HepG2 (cell line): ENCODE measurements around the gene C6orf62. TPM values are rescaled to one million over a fixed set of nuclear protein-coding genes. Genes with fewer than 3 reads are reported as not detected.
A peak's percentile ranks its signal among the peaks of the same experiment; 100 is the strongest.

Source experiments
- CBX1 ChIP-seq: IDR thresholded peaks from one replicate; pipeline ENCODE4 v1.6.1; 2016; ENCODE audit warnings: antibody characterized with exemption, low read depth
- CEBPG ChIP-seq: IDR thresholded peaks from 2 replicates; pipeline ENCODE4 v1.6.1; 2016
- ERF ChIP-seq: IDR thresholded peaks from 2 replicates; pipeline ENCODE4 v1.6.1; 2018; ENCODE audit warnings: missing biosample characterization, missing genetic modification reagents
- RFX5 ChIP-seq: IDR thresholded peaks from 2 replicates; pipeline ENCODE4 v1.6.1; 2011; ENCODE audit warnings: low read depth, low read length, improper control_type of control experiment
- RNF219 ChIP-seq: sonication (generic); formaldehyde crosslinking; IDR thresholded peaks from 2 replicates; pipeline ENCODE4 v1.5.0; 2020; ENCODE audit warnings: mild to moderate bottlenecking, missing genetic modification reagents
- TOE1 ChIP-seq: sonication (generic); formaldehyde crosslinking; IDR thresholded peaks from 2 replicates; pipeline ENCODE4 v1.4.0; 2020; ENCODE audit warnings: mild to moderate bottlenecking, missing genetic modification reagents
- TOPORS ChIP-seq: sonication (generic); formaldehyde crosslinking; IDR thresholded peaks from 2 replicates; pipeline ENCODE4 v1.8.0; 2023; ENCODE audit warnings: mild to moderate bottlenecking, missing genetic modification reagents
- U2AF2 ChIP-seq: fragments of 200-400 bp; formaldehyde crosslinking; IDR thresholded peaks from 2 replicates; pipeline ENCODE4 v1.6.1; 2017; ENCODE audit warnings: low read depth, mild to moderate bottlenecking, low read length
- WIZ ChIP-seq: sonication (generic); formaldehyde crosslinking; IDR thresholded peaks from 2 replicates; pipeline ENCODE4 v1.5.1; 2020; ENCODE audit warnings: mild to moderate bottlenecking, missing genetic modification reagents
- ZFAT ChIP-seq: sonication (generic); formaldehyde crosslinking; conservative IDR thresholded peaks from 2 replicates; pipeline ENCODE4 v1.8.1; 2023; ENCODE audit warnings: missing genetic modification reagents, inconsistent platforms
- ZIK1 ChIP-seq: sonication (generic); formaldehyde crosslinking; IDR thresholded peaks from 2 replicates; pipeline ENCODE4 v1.5.0; 2020; ENCODE audit warnings: mild to moderate bottlenecking, low read depth, missing genetic modification reagents, borderline replicate concordance
- ZKSCAN5 ChIP-seq: sonication (generic); formaldehyde crosslinking; IDR thresholded peaks from 2 replicates; pipeline ENCODE4 v1.5.1; 2020; ENCODE audit warnings: mild to moderate bottlenecking, missing genetic modification reagents
- ZNF44 ChIP-seq: sonication (generic); formaldehyde crosslinking; IDR thresholded peaks from 2 replicates; pipeline ENCODE4 v1.5.1; 2020; ENCODE audit warnings: mild to moderate bottlenecking, missing genetic modification reagents
- ZNF546 ChIP-seq: sonication (generic); formaldehyde crosslinking; conservative IDR thresholded peaks from 2 replicates; pipeline ENCODE4 v1.8.1; 2023; ENCODE audit warnings: mild to moderate bottlenecking, missing genetic modification reagents
- ZNF563 ChIP-seq: sonication (generic); formaldehyde crosslinking; IDR thresholded peaks from 2 replicates; pipeline ENCODE4 v1.8.0; 2022; ENCODE audit warnings: mild to moderate bottlenecking, moderate library complexity, missing genetic modification reagents
- ZSCAN20 ChIP-seq: sonication (generic); formaldehyde crosslinking; IDR thresholded peaks from 2 replicates; pipeline ENCODE4 v1.4.0; 2020; ENCODE audit warnings: missing genetic modification reagents, mild to moderate bottlenecking, borderline replicate concordance
- polyA plus RNA-seq, 8 experiments: library from polyadenylated mRNA; depleted of rRNA in 3 of 8; stranded (reverse) in 7 of 8; unstranded in 1 of 8; fragments of >200 nt; fragmentation: Illumina TruSeq in 4 of 8; extraction: Trizol in 4 of 8; gene quantifications; 2 replicates each; pipeline versions ENCODE4 v1.2.1 to v1.2.3, GENCODE V29; 2011 to 2016; ENCODE audit warnings: low read depth in 4 of 8, missing spikeins in 1 of 8, mixed read lengths in 1 of 8; ENCODE audit not compliant: insufficient read depth in 1 of 8
- total RNA-seq, 5 experiments: library from RNA; depleted of rRNA; stranded (reverse); fragments of >200 nt; fragmentation: Illumina TruSeq; extraction: Trizol; gene quantifications; 2 replicates each; pipeline ENCODE4 v1.2.3, GENCODE V29; 2016; ENCODE audit warnings: low read depth in 1 of 5
- TF ChIP-seq, protein P1 (sequence below): sonication (generic); formaldehyde crosslinking; conservative IDR thresholded peaks from 2 replicates; pipeline ENCODE4 v1.8.0; 2022; ENCODE audit warnings: low read depth, missing genetic modification reagents
- TF ChIP-seq, protein P2 (sequence below): IDR thresholded peaks from 2 replicates; pipeline ENCODE4 v1.6.1; 2016; ENCODE audit warnings: mild to moderate bottlenecking
- TF ChIP-seq, protein P3 (sequence below): sonication (generic); formaldehyde crosslinking; IDR thresholded peaks from 2 replicates; pipeline ENCODE4 v1.9.0; 2021; ENCODE audit warnings: missing genetic modification reagents, mild to moderate bottlenecking, borderline replicate concordance
- TF ChIP-seq, protein P4 (sequence below): sonication (generic); formaldehyde crosslinking; IDR thresholded peaks from 2 replicates; pipeline ENCODE4 v1.4.0; 2020; ENCODE audit warnings: mild to moderate bottlenecking, missing genetic modification reagents

Gene C6orf62
- total and polyA plus RNA-seq, 2 of the 13 experiments (the other 11 are each of a cell fraction or from before 2014, with no cell fraction given), result 54.8 to 90.4 TPM

- TF ChIP-seq ZSCAN20 (CRISPR knock-in tag) (no peak; the same call in 1 of the 2 replicates), U2AF2 (peak; percentile 81; the same call in 1 of the 2 replicates), CEBPG (CRISPR knock-in tag) (peak; percentile 94), ERF (peak; percentile 98), ZIK1 (CRISPR knock-in tag) (peak; percentile 94), RFX5 (no peak), RNF219 (CRISPR knock-in tag) (no peak; the same call in 1 of the 2 replicates), ZNF546 (CRISPR knock-in tag) (peak; percentile 93; the same call in 1 of the 2 replicates), ZNF563 (CRISPR knock-in tag) (peak; percentile 98), CBX1 (peak; percentile 83), ZNF44 (no peak), ZFAT (CRISPR knock-in tag) (no peak), TOPORS (peak; percentile 87), TOE1 (peak; percentile 76; the same call in 1 of the 2 replicates), WIZ (CRISPR knock-in tag) (no peak; the same call in none of the 2 replicates), ZKSCAN5 (CRISPR knock-in tag) (no peak; the same call in 1 of the 2 replicates)
- TF ChIP-seq, protein P1, sequence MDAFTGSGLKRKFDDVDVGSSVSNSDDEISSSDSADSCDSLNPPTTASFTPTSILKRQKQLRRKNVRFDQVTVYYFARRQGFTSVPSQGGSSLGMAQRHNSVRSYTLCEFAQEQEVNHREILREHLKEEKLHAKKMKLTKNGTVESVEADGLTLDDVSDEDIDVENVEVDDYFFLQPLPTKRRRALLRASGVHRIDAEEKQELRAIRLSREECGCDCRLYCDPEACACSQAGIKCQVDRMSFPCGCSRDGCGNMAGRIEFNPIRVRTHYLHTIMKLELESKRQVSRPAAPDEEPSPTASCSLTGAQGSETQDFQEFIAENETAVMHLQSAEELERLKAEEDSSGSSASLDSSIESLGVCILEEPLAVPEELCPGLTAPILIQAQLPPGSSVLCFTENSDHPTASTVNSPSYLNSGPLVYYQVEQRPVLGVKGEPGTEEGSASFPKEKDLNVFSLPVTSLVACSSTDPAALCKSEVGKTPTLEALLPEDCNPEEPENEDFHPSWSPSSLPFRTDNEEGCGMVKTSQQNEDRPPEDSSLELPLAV (CRISPR knock-in tag), result no peak
- TF ChIP-seq, protein P2, sequence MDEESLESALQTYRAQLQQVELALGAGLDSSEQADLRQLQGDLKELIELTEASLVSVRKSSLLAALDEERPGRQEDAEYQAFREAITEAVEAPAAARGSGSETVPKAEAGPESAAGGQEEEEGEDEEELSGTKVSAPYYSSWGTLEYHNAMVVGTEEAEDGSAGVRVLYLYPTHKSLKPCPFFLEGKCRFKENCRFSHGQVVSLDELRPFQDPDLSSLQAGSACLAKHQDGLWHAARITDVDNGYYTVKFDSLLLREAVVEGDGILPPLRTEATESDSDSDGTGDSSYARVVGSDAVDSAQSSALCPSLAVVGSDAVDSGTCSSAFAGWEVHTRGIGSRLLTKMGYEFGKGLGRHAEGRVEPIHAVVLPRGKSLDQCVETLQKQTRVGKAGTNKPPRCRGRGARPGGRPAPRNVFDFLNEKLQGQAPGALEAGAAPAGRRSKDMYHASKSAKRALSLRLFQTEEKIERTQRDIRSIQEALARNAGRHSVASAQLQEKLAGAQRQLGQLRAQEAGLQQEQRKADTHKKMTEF (CRISPR knock-in tag), result peak; percentile 98
- TF ChIP-seq, protein P3, sequence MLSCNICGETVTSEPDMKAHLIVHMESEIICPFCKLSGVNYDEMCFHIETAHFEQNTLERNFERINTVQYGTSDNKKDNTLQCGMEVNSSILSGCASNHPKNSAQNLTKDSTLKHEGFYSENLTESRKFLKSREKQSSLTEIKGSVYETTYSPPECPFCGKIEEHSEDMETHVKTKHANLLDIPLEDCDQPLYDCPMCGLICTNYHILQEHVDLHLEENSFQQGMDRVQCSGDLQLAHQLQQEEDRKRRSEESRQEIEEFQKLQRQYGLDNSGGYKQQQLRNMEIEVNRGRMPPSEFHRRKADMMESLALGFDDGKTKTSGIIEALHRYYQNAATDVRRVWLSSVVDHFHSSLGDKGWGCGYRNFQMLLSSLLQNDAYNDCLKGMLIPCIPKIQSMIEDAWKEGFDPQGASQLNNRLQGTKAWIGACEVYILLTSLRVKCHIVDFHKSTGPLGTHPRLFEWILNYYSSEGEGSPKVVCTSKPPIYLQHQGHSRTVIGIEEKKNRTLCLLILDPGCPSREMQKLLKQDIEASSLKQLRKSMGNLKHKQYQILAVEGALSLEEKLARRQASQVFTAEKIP (CRISPR knock-in tag), result no peak
- TF ChIP-seq, protein P4, sequence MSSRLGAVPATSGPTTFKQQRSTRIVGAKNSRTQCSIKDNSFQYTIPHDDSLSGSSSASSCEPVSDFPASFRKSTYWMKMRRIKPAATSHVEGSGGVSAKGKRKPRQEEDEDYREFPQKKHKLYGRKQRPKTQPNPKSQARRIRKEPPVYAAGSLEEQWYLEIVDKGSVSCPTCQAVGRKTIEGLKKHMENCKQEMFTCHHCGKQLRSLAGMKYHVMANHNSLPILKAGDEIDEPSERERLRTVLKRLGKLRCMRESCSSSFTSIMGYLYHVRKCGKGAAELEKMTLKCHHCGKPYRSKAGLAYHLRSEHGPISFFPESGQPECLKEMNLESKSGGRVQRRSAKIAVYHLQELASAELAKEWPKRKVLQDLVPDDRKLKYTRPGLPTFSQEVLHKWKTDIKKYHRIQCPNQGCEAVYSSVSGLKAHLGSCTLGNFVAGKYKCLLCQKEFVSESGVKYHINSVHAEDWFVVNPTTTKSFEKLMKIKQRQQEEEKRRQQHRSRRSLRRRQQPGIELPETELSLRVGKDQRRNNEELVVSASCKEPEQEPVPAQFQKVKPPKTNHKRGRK (CRISPR knock-in tag), result peak; percentile 81
These were observed 52.1 kb downstream of the C6orf62 start, which contains the start of the genes ACOT13 and TDP2 (continued) for GRCh38 chr6:24666641-24667377.
